Measurements from ENCODE around the gene COL11A1.
"Not testable (repeated sequence)": the region's sequence is repeated elsewhere in the genome, so short reads cannot be mapped to it uniquely, and the experiment has no call there.

COL11A1 gene

DNA sequence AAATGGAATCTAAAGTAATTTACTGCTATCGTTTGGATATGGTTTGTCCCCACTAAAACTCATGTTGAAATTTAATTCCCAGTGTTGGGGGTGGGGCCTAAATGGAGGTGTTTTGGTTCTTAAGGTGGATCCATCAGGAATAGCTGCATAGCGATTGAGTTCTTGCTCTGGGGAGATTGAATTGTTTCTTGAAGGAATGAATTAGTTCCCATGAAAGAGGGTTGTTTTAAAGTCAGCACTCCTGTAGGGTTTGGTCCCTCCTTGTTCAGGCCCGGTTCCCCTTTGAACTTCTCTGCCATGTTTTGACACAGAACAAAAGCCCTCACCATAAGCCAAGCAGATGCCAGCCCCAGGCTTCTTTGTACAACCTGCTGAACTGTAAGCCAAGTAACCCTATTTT, 170.9 kb downstream of the COL11A1 start:
- DNase-seq (ENCODE audit: insufficient read length, low spot score) (no peak), FAIRE-seq (no peak)
- no peak for TF ChIP-seq CTCF (IDR thresholded peaks at IDR 0.05; ENCODE audit: insufficient read depth, missing control alignments)

DNA sequence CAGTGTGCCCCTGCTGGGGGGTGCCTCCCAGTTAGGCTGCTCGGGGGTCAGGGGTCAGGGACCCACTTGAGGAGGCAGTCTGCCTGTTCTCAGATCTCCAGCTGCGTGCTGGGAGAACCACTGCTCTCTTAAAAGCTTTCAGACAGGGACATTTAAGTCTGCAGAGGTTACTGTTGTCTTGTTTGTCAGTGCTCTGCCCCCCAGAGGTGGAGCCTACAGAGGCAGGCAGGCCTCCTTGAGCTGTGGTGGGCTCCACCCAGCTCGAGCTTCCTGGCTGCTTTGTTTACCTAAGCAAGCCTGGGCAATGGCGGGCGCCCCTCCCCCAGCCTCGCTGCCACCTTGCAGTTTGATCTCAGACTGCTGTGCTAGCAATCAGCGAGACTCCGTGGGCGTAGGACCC, 175.0 kb downstream of the COL11A1 start:
- FAIRE-seq; DNase-seq (ENCODE audit: insufficient read length, low spot score): not testable (repeated sequence)

- DNase-seq (ENCODE audit: insufficient read length, low spot score) (no peak), FAIRE-seq (no peak)
- TF ChIP-seq CTCF (IDR thresholded peaks at IDR 0.05; ENCODE audit: insufficient read depth, missing control alignments) = no peak
Observed at GRCh38 chr1:102919659-102920058, 188.7 kb downstream of the COL11A1 start.

DNA sequence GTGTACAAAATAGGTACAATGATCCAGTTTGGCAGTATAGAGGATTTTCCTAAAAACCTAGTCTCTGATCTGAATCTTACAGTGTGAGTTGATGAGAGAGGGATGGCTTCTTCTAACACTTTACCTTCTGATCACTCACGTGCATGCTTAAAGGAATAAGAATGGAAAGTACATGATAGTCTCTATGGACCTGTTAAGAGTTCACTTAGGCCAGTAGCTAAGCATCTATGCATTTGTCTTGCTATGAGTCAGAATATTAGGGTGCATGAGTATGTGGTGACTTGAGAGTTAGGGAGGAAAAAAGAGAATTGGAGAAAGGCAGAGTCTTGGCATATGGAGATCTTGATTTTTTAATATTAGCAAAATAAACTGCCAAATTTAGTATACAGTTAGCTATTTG, 206.3 kb downstream of the COL11A1 start:
- no peak for FAIRE-seq

DNA sequence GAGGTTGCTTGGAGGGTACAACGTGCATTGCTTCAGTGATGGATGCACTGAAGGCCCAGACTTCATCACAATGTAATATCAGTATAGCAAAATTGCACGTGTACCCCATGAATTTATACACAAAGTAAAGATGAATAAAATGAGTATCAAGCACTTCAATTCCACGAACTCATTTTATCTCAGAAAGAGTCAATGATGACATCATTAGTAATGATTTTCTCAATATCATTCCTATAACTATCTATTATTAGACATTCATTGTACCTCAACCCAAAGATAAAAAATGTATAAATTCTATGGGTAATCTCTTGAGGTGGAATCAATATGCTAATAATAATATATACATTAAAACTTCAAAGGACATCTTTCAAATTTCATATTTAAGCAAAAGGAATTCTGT, 208.4 kb downstream of the COL11A1 start:
- FAIRE-seq = no peak

More for the DNA sequence above, 206.3 kb downstream of the COL11A1 start:
- no peak for DNase-seq (ENCODE audit: insufficient read length, low spot score)
- TF ChIP-seq CTCF (IDR thresholded peaks at IDR 0.05; ENCODE audit: insufficient read depth, missing control alignments) = no peak

GRCh38 chr1:102897557-102897956, 210.8 kb downstream of the COL11A1 start:
- no peak for TF ChIP-seq CTCF (IDR thresholded peaks at IDR 0.05; ENCODE audit: insufficient read depth, missing control alignments)
- no peak for FAIRE-seq
- no peak for DNase-seq (ENCODE audit: insufficient read length, low spot score)

More for the DNA sequence above, 208.4 kb downstream of the COL11A1 start:
- no peak for TF ChIP-seq CTCF (IDR thresholded peaks at IDR 0.05; ENCODE audit: insufficient read depth, missing control alignments)
- DNase-seq (ENCODE audit: insufficient read length, low spot score) = no peak

- DNase-seq (ENCODE audit: insufficient read length, low spot score) (no peak), FAIRE-seq (no peak)
- TF ChIP-seq CTCF (IDR thresholded peaks at IDR 0.05; ENCODE audit: insufficient read depth, missing control alignments) = no peak
Observed at GRCh38 chr1:102896771-102897170, 211.6 kb downstream of the COL11A1 start.

GRCh38 chr1:102896286-102896685, 212.0 kb downstream of the COL11A1 start:
- no peak for DNase-seq (ENCODE audit: insufficient read length, low spot score)
- FAIRE-seq = no peak
- TF ChIP-seq CTCF (IDR thresholded peaks at IDR 0.05; ENCODE audit: insufficient read depth, missing control alignments) = no peak
